Daoy (cell line): Measurements from ENCODE around the gene ORM1. TPM values are rescaled to one million over a fixed set of nuclear protein-coding genes. Genes with fewer than 3 reads are reported as not detected.
A peak's percentile ranks its signal among the peaks of the same experiment; 100 is the strongest.

Source experiments
- DNase-seq: peaks from one replicate; pipeline ENCODE4 v3.0.0-alpha.2; 2015; ENCODE audit warnings: low read depth
- total RNA-seq: library from RNA; depleted of rRNA; stranded (reverse); fragments of >200 nt; shearing (Covaris generic); gene quantifications from 2 replicates; pipeline ENCODE4 v1.2.3, GENCODE V29; 2014

ORM1 gene
- total RNA-seq, 1 experiment from 2014 or later: not detected

GRCh38 chr9:114364134-114365041, 41.5 kb downstream of the ORM1 start:
- peak; percentile 82 for DNase-seq

- no peak for DNase-seq
Observed at GRCh38 chr9:114365194-114365593, 42.3 kb downstream of the ORM1 start.

GRCh38 chr9:114366334-114367128, 43.6 kb downstream of the ORM1 start:
- peak; percentile 83 for DNase-seq

GRCh38 chr9:114367366-114367765, 44.5 kb downstream of the ORM1 start:
- DNase-seq: no peak

GRCh38 chr9:114367772-114368569, 45.1 kb downstream of the ORM1 start:
- DNase-seq: no peak

GRCh38 chr9:114369216-114370130, 46.6 kb downstream of the ORM1 start:
- no peak for DNase-seq

GRCh38 chr9:114370251-114370967, 47.5 kb downstream of the ORM1 start:
- DNase-seq: no peak

- DNase-seq: no peak
Observed at GRCh38 chr9:114370968-114371320, 48.0 kb downstream of the ORM1 start.

GRCh38 chr9:114371343-114371944, 48.5 kb downstream of the ORM1 start:
- no peak for DNase-seq

GRCh38 chr9:114371973-114372917, 49.3 kb downstream of the ORM1 start:
- DNase-seq: peak; percentile 57

GRCh38 chr9:114372921-114373448, 50.1 kb downstream of the ORM1 start:
- no peak for DNase-seq

GRCh38 chr9:114373960-114374730, 51.2 kb downstream of the ORM1 start:
- no peak for DNase-seq

GRCh38 chr9:114374936-114375335, 52.0 kb downstream of the ORM1 start:
- DNase-seq: no peak

GRCh38 chr9:114375386-114376175, 52.7 kb downstream of the ORM1 start:
- no peak for DNase-seq
